Cardiac fibroblast (primary cell): ENCODE results near the gene TMEM135.

Experiments used
- DNase-seq, 2 donors: peaks; one replicate each; pipeline versions ENCODE4 v3.0.0 to v3.0.0-alpha.2; 2010; ENCODE audit warnings: low read depth in 2 of 2
- H3K4me3 ChIP-seq, 2 donors: replicated peaks in 1 of 2; 1 replicate in 1 of 2; 2 replicates in 1 of 2; pipeline ENCODE4 v1.5.1; 2011; ENCODE audit warnings: low read depth in 2 of 2, low read length in 2 of 2, mild to moderate bottlenecking in 2 of 2, moderate library complexity in 1 of 2
- TF ChIP-seq, protein P1 (sequence below): IDR thresholded peaks from one replicate; pipeline ENCODE4 v1.5.1; 2011; ENCODE audit warnings: low read depth, mild to moderate bottlenecking, low read length, inconsistent platforms

TMEM135 gene

DNA sequence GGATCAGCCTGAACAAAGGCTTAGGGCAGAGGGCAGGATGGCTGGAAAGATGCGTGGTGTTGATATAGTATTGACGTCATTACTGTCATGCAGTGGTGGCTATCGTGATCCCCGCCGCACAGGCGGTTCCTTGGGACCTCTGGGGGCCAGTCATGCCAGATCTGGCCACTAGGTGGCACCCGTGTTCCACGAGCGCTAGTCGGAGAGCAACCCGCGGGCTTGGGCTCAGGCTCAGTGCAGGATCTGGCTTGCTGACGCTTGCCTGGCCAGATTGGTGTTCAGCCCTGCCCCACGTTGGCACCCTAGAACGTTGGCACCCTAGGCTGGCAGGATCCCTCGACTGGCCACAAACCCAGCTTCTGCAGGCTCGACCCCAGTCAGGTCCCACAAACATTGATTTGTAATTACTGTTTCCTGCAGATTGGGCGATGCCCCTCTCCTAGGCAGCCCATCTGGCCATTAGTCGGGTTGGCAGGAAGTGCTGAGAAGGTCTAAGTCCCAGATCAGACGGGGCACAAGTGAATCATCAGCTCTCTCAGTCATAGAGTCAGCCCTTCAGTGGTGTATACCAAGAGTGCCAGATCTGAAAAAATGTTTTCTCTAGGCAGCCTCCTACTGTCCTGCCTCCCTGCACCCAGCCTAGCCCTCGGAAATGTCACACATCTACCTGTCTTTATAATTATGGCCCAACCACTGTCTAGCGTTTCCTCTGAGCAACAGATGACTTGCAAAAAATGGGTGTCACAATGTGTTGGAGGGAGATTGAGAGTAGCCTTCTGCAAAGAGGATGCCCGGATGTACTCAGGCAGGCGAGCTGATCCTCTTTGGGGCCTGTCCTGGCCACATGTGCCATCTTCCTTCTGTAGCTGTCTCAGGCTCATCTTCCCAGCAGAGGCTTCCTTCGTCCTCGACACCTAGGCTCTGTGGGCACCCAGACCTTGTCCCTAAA is 315.3 kb downstream of the TMEM135 start:
- TF ChIP-seq, protein P1, sequence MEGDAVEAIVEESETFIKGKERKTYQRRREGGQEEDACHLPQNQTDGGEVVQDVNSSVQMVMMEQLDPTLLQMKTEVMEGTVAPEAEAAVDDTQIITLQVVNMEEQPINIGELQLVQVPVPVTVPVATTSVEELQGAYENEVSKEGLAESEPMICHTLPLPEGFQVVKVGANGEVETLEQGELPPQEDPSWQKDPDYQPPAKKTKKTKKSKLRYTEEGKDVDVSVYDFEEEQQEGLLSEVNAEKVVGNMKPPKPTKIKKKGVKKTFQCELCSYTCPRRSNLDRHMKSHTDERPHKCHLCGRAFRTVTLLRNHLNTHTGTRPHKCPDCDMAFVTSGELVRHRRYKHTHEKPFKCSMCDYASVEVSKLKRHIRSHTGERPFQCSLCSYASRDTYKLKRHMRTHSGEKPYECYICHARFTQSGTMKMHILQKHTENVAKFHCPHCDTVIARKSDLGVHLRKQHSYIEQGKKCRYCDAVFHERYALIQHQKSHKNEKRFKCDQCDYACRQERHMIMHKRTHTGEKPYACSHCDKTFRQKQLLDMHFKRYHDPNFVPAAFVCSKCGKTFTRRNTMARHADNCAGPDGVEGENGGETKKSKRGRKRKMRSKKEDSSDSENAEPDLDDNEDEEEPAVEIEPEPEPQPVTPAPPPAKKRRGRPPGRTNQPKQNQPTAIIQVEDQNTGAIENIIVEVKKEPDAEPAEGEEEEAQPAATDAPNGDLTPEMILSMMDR = peak; percentile 98
- peak; percentile 78 to 82 for DNase-seq
- peak overlapping the region in 1 of 2 donors; percentile 18 for H3K4me3 ChIP-seq

DNA sequence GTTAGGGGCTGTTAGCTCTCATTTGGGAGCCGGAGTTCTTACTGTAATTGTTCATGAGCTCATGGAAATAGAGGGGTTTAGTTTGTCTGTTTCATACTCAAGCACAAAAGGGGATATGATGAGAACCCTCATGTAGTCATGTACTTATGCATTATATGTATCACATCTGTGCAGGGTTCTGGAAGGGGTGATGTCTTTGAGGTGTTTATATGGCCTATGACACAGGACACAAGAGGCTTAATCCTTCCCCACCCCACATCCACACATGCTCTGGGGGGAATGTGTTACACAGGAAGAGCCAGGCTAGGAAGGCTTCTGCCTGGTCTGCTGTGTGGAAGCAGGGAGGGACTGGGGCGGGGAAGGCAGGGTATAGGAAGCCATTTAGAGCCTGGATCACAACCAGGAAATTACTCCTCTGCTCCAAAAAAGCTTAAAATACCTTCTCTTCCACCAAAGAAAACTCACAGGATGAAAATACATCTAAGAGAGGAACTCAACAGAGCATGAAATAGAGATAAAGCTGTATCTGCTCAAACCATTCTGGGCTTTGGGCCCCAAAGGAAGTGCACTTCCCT is 316.1 kb downstream of the TMEM135 start:
- no peak for DNase-seq
- H3K4me3 ChIP-seq = no peak overlapping the region
- TF ChIP-seq, protein P1 = no peak

DNA sequence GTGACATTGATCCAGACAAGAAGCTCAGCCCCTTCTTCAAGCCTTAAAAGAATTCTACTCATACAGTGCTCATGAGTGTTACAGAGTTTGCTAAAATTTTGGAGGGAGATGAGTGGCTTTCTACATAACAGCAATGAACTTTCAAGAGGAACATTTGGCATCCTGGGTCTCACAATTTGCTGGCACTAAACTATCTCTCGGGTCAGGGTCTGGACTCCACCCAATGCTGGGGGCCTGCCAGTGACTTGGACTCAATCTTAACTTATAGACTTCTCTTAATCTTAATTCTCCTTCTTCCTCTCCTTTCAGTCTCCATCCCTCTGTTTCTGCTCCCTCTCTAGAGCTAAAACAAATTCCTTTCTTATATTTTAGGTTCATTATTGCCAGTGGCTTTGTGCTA is 317.9 kb downstream of the TMEM135 start:
- TF ChIP-seq, protein P1 = no peak
- no peak overlapping the region for H3K4me3 ChIP-seq
- DNase-seq = no peak

DNA sequence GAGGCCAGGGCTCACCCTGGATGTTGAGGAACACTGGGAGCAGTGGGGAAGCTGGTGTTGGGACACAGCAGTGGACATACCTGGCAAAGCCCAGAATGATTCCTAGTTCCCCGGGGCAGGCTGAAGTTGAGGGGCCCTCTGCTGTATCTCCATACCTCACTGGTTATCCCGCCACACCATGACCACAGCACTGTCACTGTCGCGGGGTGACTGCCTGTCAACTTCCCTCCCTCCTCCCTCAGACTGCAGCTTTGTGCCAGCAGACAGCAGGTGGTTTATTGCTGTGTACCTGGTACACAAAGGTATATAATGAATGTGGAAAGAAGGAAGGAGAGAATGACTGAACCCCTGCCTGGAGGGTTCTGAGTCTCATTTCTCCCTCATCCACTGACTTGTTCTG is 318.7 kb downstream of the TMEM135 start:
- no peak for DNase-seq
- no peak overlapping the region for H3K4me3 ChIP-seq
- TF ChIP-seq, protein P1 = no peak

DNA sequence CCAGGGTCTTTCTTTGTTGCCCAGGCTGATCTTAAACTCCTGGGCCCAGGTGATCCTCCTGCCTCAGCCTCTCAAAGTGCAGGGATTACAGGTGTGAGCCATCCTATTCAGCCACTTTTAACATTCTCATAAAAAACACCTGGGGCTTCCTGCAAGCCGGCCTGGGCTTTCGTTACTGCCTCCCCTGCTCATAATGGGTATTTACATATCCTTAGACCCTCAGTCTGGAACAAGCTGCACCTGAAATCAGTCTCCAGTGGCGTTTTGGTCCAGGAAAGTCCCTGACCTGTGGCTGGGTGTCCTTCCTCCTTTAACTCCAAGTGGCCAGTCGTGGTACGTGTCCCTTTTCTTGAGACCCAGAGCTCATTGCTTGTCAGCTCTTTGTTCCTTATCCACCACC is 320.7 kb downstream of the TMEM135 start:
- TF ChIP-seq, protein P1 = no peak
- DNase-seq = no peak

DNA sequence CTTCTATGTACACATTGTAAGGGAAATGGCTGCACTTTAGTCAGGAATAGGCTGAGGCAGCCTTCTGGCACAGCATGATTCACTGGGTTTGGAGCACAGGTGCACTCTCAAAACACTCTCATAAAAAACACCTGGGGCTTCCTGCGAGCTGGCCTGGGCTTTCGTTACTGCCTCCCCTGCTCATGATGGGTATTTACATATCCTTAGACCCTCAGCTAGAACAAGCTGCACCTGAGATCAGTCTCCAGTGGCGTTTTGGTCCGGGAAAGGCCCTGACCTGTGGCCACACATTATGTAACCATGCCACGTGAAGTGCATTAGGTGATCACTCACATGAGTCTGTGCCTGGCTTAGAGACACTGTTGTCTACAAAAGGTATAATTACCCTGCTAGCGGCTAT is 321.7 kb downstream of the TMEM135 start:
- no peak overlapping the region for H3K4me3 ChIP-seq
- TF ChIP-seq, protein P1 = no peak
- no peak for DNase-seq

More for the DNA sequence above, 320.7 kb downstream of the TMEM135 start:
- no peak overlapping the region for H3K4me3 ChIP-seq
